Smooth muscle cell (in vitro differentiated cells): ENCODE results near the gene ALK. TPM values are rescaled to one million over a fixed set of nuclear protein-coding genes. Genes with fewer than 3 reads are reported as not detected.

Experiments used
- DNase-seq: peaks from one replicate; lab custom pipeline; 2025; ENCODE audit not compliant: unreplicated experiment; lab: John Stamatoyannopoulos, UW
- H2AFZ ChIP-seq: fragments of 200-600 bp; sonication (generic); 2 replicates; pipeline ENCODE4 v1.6.0; 2016; ENCODE audit warnings: antibody characterized with exemption, low read depth, mild to moderate bottlenecking
- H3F3A ChIP-seq: fragments of 200-600 bp; sonication (generic); 2 replicates; pipeline ENCODE4 v1.6.0; 2017; ENCODE audit warnings: antibody characterized with exemption, low read depth
- H3K27ac ChIP-seq: fragments of 200-600 bp; sonication (generic); 2 replicates; pipeline ENCODE4 v1.5.1; 2016; ENCODE audit warnings: low read depth, mild to moderate bottlenecking
- H3K27me3 ChIP-seq: fragments of 200-600 bp; sonication (generic); 2 replicates; pipeline ENCODE4 v1.6.1; 2016; ENCODE audit warnings: low read depth, mild to moderate bottlenecking
- H3K36me3 ChIP-seq: fragments of 200-600 bp; sonication (generic); 2 replicates; pipeline ENCODE4 v1.5.1; 2016; ENCODE audit warnings: low read depth
- H3K4me1 ChIP-seq: fragments of 200-600 bp; sonication (generic); 2 replicates; pipeline ENCODE4 v1.5.1; 2016; ENCODE audit warnings: low read depth
- H3K4me2 ChIP-seq: fragments of 200-600 bp; sonication (generic); 2 replicates; pipeline ENCODE4 v1.6.0; 2016; ENCODE audit warnings: mild to moderate bottlenecking
- H3K4me3 ChIP-seq: fragments of 200-600 bp; sonication (generic); 2 replicates; pipeline ENCODE4 v1.5.1; 2016; ENCODE audit warnings: mild to moderate bottlenecking
- H3K79me2 ChIP-seq: fragments of 200-600 bp; sonication (generic); 2 replicates; pipeline ENCODE4 v1.6.0; 2016; ENCODE audit warnings: low read depth, mild to moderate bottlenecking
- H3K9ac ChIP-seq: fragments of 200-600 bp; sonication (generic); 2 replicates; pipeline ENCODE4 v1.6.0; 2016; ENCODE audit warnings: low read depth
- H3K9me3 ChIP-seq: fragments of 200-600 bp; sonication (generic); replicated peaks from 2 replicates; pipeline ENCODE4 v1.5.1; 2016; ENCODE audit warnings: low read depth
- H4K20me1 ChIP-seq: fragments of 200-600 bp; sonication (generic); 2 replicates; pipeline ENCODE4 v1.6.0; 2016; ENCODE audit warnings: low read depth
- CTCF ChIP-seq: fragments of 200-600 bp; sonication (generic); IDR thresholded peaks from 2 replicates; pipeline ENCODE4 v1.5.1; 2017; ENCODE audit warnings: borderline replicate concordance, mild to moderate bottlenecking, antibody characterized with exemption; ENCODE audit not compliant: insufficient read depth, poor library complexity, severe bottlenecking
- WGBS: methylation state at CpG from one replicate; pipeline ENCODE4 v1.1.7; 2016; ENCODE audit warnings: low lambda C conversion rate; 5-methylcytosine and 5-hydroxymethylcytosine counted together
- polyA plus RNA-seq: library from polyadenylated mRNA; unstranded; fragments of >200 nt; fragmentation: Nextera tagmentation; extraction: Ambion mirVana; gene quantifications from 2 replicates; pipeline ENCODE4 v1.2.1, GENCODE V29; 2016
- total RNA-seq: library from RNA; depleted of rRNA; stranded (reverse); fragments of >200 nt; gene quantifications from 2 replicates; pipeline ENCODE4 v1.2.3, GENCODE V29; 2014

The ALK gene
- total and polyA plus RNA-seq, 2 experiments from 2014 or later, result 0.13 to 0.19 TPM

GRCh38 chr2:29617351-29617750 lies 304.0 kb downstream of the ALK start:
- Histone ChIP-seq H3F3A (no peaks in the 10 kb centered on the region), H3K4me1 (peaks cover 6% of the 10 kb centered on the region), H3K36me3 (no peaks in the 10 kb centered on the region), H3K9ac (no peak overlapping the region), H3K79me2 (no peaks in the 10 kb centered on the region), H3K9me3 (no peaks in the 10 kb centered on the region), H2AFZ (no peak overlapping the region), H3K27ac (no peak overlapping the region), H4K20me1 (no peaks in the 10 kb centered on the region), H3K4me3 (no peak overlapping the region), H3K4me2 (no peak overlapping the region), H3K27me3 (peaks cover 19% of the 10 kb centered on the region)
- no peak for TF ChIP-seq CTCF
- no peak for DNase-seq
- WGBS, result 82% methylated on average over 3 of the region's 3 CpGs

GRCh38 chr2:29616569-29616968 lies 304.8 kb downstream of the ALK start:
- Histone ChIP-seq H3K27me3 (peaks cover 14% of the 10 kb centered on the region), H3F3A (no peaks in the 10 kb centered on the region), H3K4me1 (peaks cover 6% of the 10 kb centered on the region), H3K4me2 (no peak overlapping the region), H3K79me2 (no peaks in the 10 kb centered on the region), H3K9ac (no peak overlapping the region), H3K27ac (no peak overlapping the region), H3K9me3 (no peaks in the 10 kb centered on the region), H3K4me3 (no peak overlapping the region), H2AFZ (no peak overlapping the region), H3K36me3 (no peaks in the 10 kb centered on the region), H4K20me1 (no peaks in the 10 kb centered on the region)
- no peak for DNase-seq
- no peak for TF ChIP-seq CTCF
- WGBS, result 0% methylated on average over 1 of the region's 1 CpG

GRCh38 chr2:29615841-29616240 lies 305.5 kb downstream of the ALK start:
- 56% methylated on average over 6 of the region's 6 CpGs for WGBS
- no peaks in the 10 kb centered on the region for H3K36me3 ChIP-seq
- TF ChIP-seq CTCF, result no peak
- H3K27me3 ChIP-seq, result peaks cover 7% of the 10 kb centered on the region
- peaks cover 6% of the 10 kb centered on the region for H3K4me1 ChIP-seq
- no peak overlapping the region for H3K27ac ChIP-seq
- no peak overlapping the region for H2AFZ ChIP-seq
- no peak overlapping the region for H3K9ac ChIP-seq
- H3K4me3 ChIP-seq, result no peak overlapping the region
- H4K20me1 ChIP-seq, result no peaks in the 10 kb centered on the region
- H3F3A ChIP-seq, result no peaks in the 10 kb centered on the region
- H3K4me2 ChIP-seq, result no peak overlapping the region
- DNase-seq, result no peak
- H3K9me3 ChIP-seq, result no peaks in the 10 kb centered on the region
- H3K79me2 ChIP-seq, result no peaks in the 10 kb centered on the region

- H3K9me3 ChIP-seq, result no peaks in the 10 kb centered on the region
- peaks cover 7% of the 10 kb centered on the region for H3K27me3 ChIP-seq
- H3K36me3 ChIP-seq, result no peaks in the 10 kb centered on the region
- H3K9ac ChIP-seq, result no peak overlapping the region
- DNase-seq, result no peak
- H2AFZ ChIP-seq, result no peak overlapping the region
- H3K27ac ChIP-seq, result no peak overlapping the region
- H3K4me3 ChIP-seq, result no peak overlapping the region
- H3K4me2 ChIP-seq, result no peak overlapping the region
- TF ChIP-seq CTCF, result no peak
- H3K4me1 ChIP-seq, result peaks cover 6% of the 10 kb centered on the region
- H3F3A ChIP-seq, result no peaks in the 10 kb centered on the region
- no peaks in the 10 kb centered on the region for H4K20me1 ChIP-seq
- no peaks in the 10 kb centered on the region for H3K79me2 ChIP-seq
- 71% methylated on average over 5 of the region's 5 CpGs for WGBS
Observed at GRCh38 chr2:29615183-29615582, 306.2 kb downstream of the ALK start.
